NOMO-1 treated with DMSO at 0.1 percent for 48 hours (cell line): ENCODE measurements around the gene CABP2.
"Not testable (repeated sequence)": the region's sequence is repeated elsewhere in the genome, so short reads cannot be mapped to it uniquely, and the experiment has no call there.

Source experiments
- DNase-seq: peaks from one replicate; lab custom pipeline; 2025; ENCODE audit not compliant: unreplicated experiment; lab: John Stamatoyannopoulos, UW

CABP2 gene

GRCh38 chr11:67495234-67496005, 27.8 kb downstream of the CABP2 start:
- DNase-seq = no peak

- no peak for DNase-seq
Measured at GRCh38 chr11:67494371-67495233, 28.6 kb downstream of the CABP2 start.

GRCh38 chr11:67493548-67494370, 29.5 kb downstream of the CABP2 start:
- DNase-seq = no peak

- no peak for DNase-seq
Measured at GRCh38 chr11:67492801-67493547, 30.3 kb downstream of the CABP2 start.

- no peak for DNase-seq
Measured at GRCh38 chr11:67492069-67492727, 31.0 kb downstream of the CABP2 start.

- DNase-seq = no peak
Measured at GRCh38 chr11:67491276-67492068, 31.8 kb downstream of the CABP2 start.

GRCh38 chr11:67490727-67491065, 32.5 kb downstream of the CABP2 start:
- DNase-seq = no peak

GRCh38 chr11:67489885-67490726, 33.1 kb downstream of the CABP2 start:
- no peak for DNase-seq

- DNase-seq = no peak
Measured at GRCh38 chr11:67489203-67489884, 33.9 kb downstream of the CABP2 start.

- no peak for DNase-seq
Measured at GRCh38 chr11:67486481-67487195, 36.6 kb downstream of the CABP2 start.

- DNase-seq = not testable (repeated sequence)
Measured at GRCh38 chr11:67485873-67486361, 37.3 kb downstream of the CABP2 start.

GRCh38 chr11:67484847-67485311, 38.4 kb downstream of the CABP2 start:
- peak; percentile 64 for DNase-seq

GRCh38 chr11:67483831-67484665, 39.2 kb downstream of the CABP2 start:
- DNase-seq = no peak

- peak; percentile 98 for DNase-seq
Measured at GRCh38 chr11:67482827-67483798, 40.1 kb downstream of the CABP2 start, which contains the start of gene AIP. TSS of gene AIP (plus strand) at chr11:67483026. CDS start at chr11:67483159, 133 bp downstream.
